Pancreas (tissue), 10 donors: Measurements from ENCODE around the gene FHOD1. TPM values are rescaled to one million over a fixed set of nuclear protein-coding genes. Genes with fewer than 3 reads are reported as not detected.

ENCODE experiments used
- ATAC-seq, 4 donors: fragments of 200-7000 bp; cut with Tn5 transposase; one replicate each; pipeline versions ENCODE4 v1.8.0 to v1.9.1; 2020; ENCODE audit warnings: mild to moderate bottlenecking in 4 of 4, moderate library complexity in 4 of 4
- DNase-seq, 6 donors: peaks; one replicate each; pipeline ENCODE4 v3.0.0-alpha.2; 2020
- FAIRE-seq: peaks from 2 replicates; lab custom pipeline; 2012; peaks lifted over from hg19 to GRCh38; lab: Jason Lieb, UNC
- H3K27ac ChIP-seq, 4 donors: fragments of 200-600 bp; sonication (generic); 1 replicate in 3 of 4; 2 replicates in 1 of 4; pipeline versions ENCODE4 v1.5.0 to v1.8.0; 2020
- H3K27me3 ChIP-seq, 4 donors: fragments of 200-600 bp; one replicate each; pipeline ENCODE4 v1.8.0; 2021
- H3K36me3 ChIP-seq, 3 donors: fragments of 200-600 bp; sonication (generic) in 1 of 3; one replicate each; pipeline versions ENCODE4 v1.5.0 to v1.8.0; 2020 to 2021
- H3K4me1 ChIP-seq, 3 donors: fragments of 200-600 bp; one replicate each; pipeline ENCODE4 v1.8.0; 2021
- H3K4me3 ChIP-seq, 4 donors: fragments of 200-600 bp; sonication (generic) in 2 of 4; one replicate each; pipeline versions ENCODE4 v1.5.0 to v1.8.0; 2020 to 2021
- H3K9me3 ChIP-seq, 4 donors: fragments of 200-600 bp; one replicate each; pipeline ENCODE4 v1.8.0; 2021
- CTCF ChIP-seq, 4 donors: fragments of 200-600 bp; sonication (generic) in 3 of 4; IDR thresholded peaks; one replicate each; pipeline versions ENCODE4 v1.5.0 to v1.8.0; 2021; ENCODE audit warnings: antibody characterized with exemption in 4 of 4
- WGBS, 2 donors: extraction: QIAGEN DNeasy Blood & Tissue Kit; methylation state at CpG; one replicate each; pipeline ENCODE4 v1.1.7; 2013; 5-methylcytosine and 5-hydroxymethylcytosine counted together
- intact Hi-C, 3 donors: fragments of 100-400 bp; cut with DNase I; formaldehyde crosslinking; loops; one replicate each; pipeline versions ENCODE4 v1.11.1 to v1.14.2; 2022
- polyA plus RNA-seq, 2 donors: library from polyadenylated mRNA; stranded (reverse); fragments of 200-250 nt; gene quantifications; one replicate each; pipeline ENCODE4 v1.2.3, GENCODE V29; 2013
- total RNA-seq, 6 donors: library from RNA; stranded (reverse); fragmentation: NEBNext Ultra II Directional in 4 of 6; extraction: Animal tissue kit (Norgen Biotek cat#: 25700) in 4 of 6; gene quantifications; one replicate each; pipeline versions ENCODE4 v1.2.1 to v1.2.4, GENCODE V29; 2021 to 2023
- donor health status: healthy with polysubstance abuse.
- donor health status: DM: no; HTN: no; CAD: no; lungs with moderate emphysema.
- donor health status: DM: no; HTN: no; CAD: no.
- donor health status: control.
- donor health status: control.
- donor health status: Bipolar disorder and iron deficiency.
- donor health status: DM: yes; HTN: yes; CAD: no.
- donor health status: DM: no; HTN: no; CAD: no.
- donor health status: DM: no; HTN: no; CAD: no.
- donor health status: DM: yes; HTN: yes; CAD: no.

Gene FHOD1
- total RNA-seq: 10 to 100 TPM in 2 of 6 donors, 1 to 10 TPM in 4; 7.8 to 20.8 (median 8.8) TPM
- 10 to 100 TPM; 34.0 to 41.2 TPM for polyA plus RNA-seq

GRCh38 chr16:67247192-67248072 lies at the start of gene FHOD1:
Gene FHOD1 (minus strand): TSS chr16:67247481. CDS start chr16:67247410, 71 bp downstream.
- DNase-seq (peak; percentile 96 to 99 (median 98)), FAIRE-seq (peak; percentile 23), ATAC-seq (peak; percentile 83 to 91 (median 86))
- no peaks in the 10 kb centered on the region for H3K36me3 ChIP-seq
- H3K4me3 ChIP-seq: peak within 1 kb of the TSS; percentile 47 to 97 (median 69)
- TF ChIP-seq CTCF (IDR thresholded peaks at IDR 0.05): no peak
- intact Hi-C loops: no loop called here
- peaks cover 0 to 18% (median 8%) of the 10 kb centered on the region in 3 donors for H3K4me1 ChIP-seq
- WGBS, 2 donors: 0% methylated on average over 56 to 60 of the region's 60 CpGs
- H3K27ac ChIP-seq: peak within 1 kb of the TSS; percentile 82 to 90 (median 86)
- H3K27me3 ChIP-seq: no peaks in the 10 kb centered on the region
- no peaks in the 10 kb centered on the region for H3K9me3 ChIP-seq

- Histone ChIP-seq H3K9me3 (no peaks in the 10 kb centered on the region), H3K27ac (no peak overlapping the region), H3K4me1 (no peaks in the 10 kb centered on the region), H3K36me3 (no peaks in the 10 kb centered on the region), H3K4me3 (no peak overlapping the region), H3K27me3 (no peaks in the 10 kb centered on the region)
- DNase-seq (no peak), ATAC-seq (no peak), FAIRE-seq (no peak)
- 46 to 50% methylated on average over 3 of the region's 3 CpGs for WGBS, 2 donors
- intact Hi-C loops: no loop called here
- TF ChIP-seq CTCF (IDR thresholded peaks at IDR 0.05): no peak
Observed at GRCh38 chr16:67296420-67296819, 49.1 kb upstream of the FHOD1 start.

GRCh38 chr16:67294938-67295361 lies 47.7 kb upstream of the FHOD1 start:
- Histone ChIP-seq H3K27me3 (no peaks in the 10 kb centered on the region), H3K27ac (no peak overlapping the region), H3K9me3 (no peaks in the 10 kb centered on the region), H3K4me1 (no peaks in the 10 kb centered on the region), H3K36me3 (no peaks in the 10 kb centered on the region), H3K4me3 (no peak overlapping the region)
- intact Hi-C loops: no loop called here
- no peak for ATAC-seq
- FAIRE-seq: no peak
- DNase-seq: no peak
- 63 to 68% methylated on average over 7 of the region's 7 CpGs for whole genome bisulfite sequencing, 2 donors
- no peak for TF ChIP-seq CTCF (IDR thresholded peaks at IDR 0.05)

GRCh38 chr16:67294171-67294757 lies 47.0 kb upstream of the FHOD1 start:
- Histone ChIP-seq H3K4me1 (no peaks in the 10 kb centered on the region), H3K27me3 (no peaks in the 10 kb centered on the region), H3K4me3 (no peak overlapping the region), H3K9me3 (no peaks in the 10 kb centered on the region), H3K27ac (no peak overlapping the region), H3K36me3 (no peaks in the 10 kb centered on the region)
- intact Hi-C loops: no loop called here
- no peak for DNase-seq
- WGBS, 2 donors: 66 to 86% methylated on average over 4 of the region's 4 CpGs
- no peak for FAIRE-seq
- ATAC-seq: no peak
- TF ChIP-seq CTCF (IDR thresholded peaks at IDR 0.05): no peak
